ENCODE results near the gene CCDC86. TPM values are rescaled to one million over a fixed set of nuclear protein-coding genes. Genes with fewer than 3 reads are reported as not detected.

The CCDC86 gene
- total and polyA plus RNA-seq, 9 of the 15 experiments (the other 6 are each of a cell fraction or from before 2014, with no cell fraction given): 4.6 to 102 (median 25.2) TPM

- TF ChIP-seq ZNF407 (IDR thresholded peaks at IDR 0.05; ENCODE audit: low read depth): no peak
- TF ChIP-seq STAG1 (CRISPR knock-in tag; IDR thresholded peaks at IDR 0.05; ENCODE audit: borderline replicate concordance): peak; percentile 72
- TF ChIP-seq KLF16 (IDR thresholded peaks at IDR 0.05): no peak
- no peak for TF ChIP-seq RBM34 (IDR thresholded peaks at IDR 0.05; ENCODE audit: borderline replicate concordance, insufficient read depth, low read length)
- TF ChIP-seq CC2D1A (IDR thresholded peaks at IDR 0.05): peak; percentile 77
- no peak for TF ChIP-seq ZNF384 (IDR thresholded peaks at IDR 0.05; ENCODE audit: low read depth, low read length)
- no peak for TF ChIP-seq IRF2 (CRISPR knock-in tag; IDR thresholded peaks at IDR 0.05)
- TF ChIP-seq NFIC (IDR thresholded peaks at IDR 0.05): 0 out of 2 replicates have a peak, but pooled peaks have one; percentile 4
- TF ChIP-seq MAX (CRISPR knock-in tag; IDR thresholded peaks at IDR 0.05): no peak
- TF ChIP-seq ZNF398 (CRISPR knock-in tag; IDR thresholded peaks at IDR 0.05): no peak
- no peak for TF ChIP-seq PHF8 (IDR thresholded peaks at IDR 0.05; ENCODE audit: borderline replicate concordance, low read length)
- no peak for TF ChIP-seq BDP1 (IDR thresholded peaks at IDR 0.05; ENCODE audit: insufficient read depth, insufficient read length)
- TF ChIP-seq, protein P1, sequence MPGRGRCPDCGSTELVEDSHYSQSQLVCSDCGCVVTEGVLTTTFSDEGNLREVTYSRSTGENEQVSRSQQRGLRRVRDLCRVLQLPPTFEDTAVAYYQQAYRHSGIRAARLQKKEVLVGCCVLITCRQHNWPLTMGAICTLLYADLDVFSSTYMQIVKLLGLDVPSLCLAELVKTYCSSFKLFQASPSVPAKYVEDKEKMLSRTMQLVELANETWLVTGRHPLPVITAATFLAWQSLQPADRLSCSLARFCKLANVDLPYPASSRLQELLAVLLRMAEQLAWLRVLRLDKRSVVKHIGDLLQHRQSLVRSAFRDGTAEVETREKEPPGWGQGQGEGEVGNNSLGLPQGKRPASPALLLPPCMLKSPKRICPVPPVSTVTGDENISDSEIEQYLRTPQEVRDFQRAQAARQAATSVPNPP (IDR thresholded peaks at IDR 0.05; ENCODE audit: borderline replicate concordance, insufficient read depth, insufficient read length): no peak
- TF ChIP-seq, protein P2, sequence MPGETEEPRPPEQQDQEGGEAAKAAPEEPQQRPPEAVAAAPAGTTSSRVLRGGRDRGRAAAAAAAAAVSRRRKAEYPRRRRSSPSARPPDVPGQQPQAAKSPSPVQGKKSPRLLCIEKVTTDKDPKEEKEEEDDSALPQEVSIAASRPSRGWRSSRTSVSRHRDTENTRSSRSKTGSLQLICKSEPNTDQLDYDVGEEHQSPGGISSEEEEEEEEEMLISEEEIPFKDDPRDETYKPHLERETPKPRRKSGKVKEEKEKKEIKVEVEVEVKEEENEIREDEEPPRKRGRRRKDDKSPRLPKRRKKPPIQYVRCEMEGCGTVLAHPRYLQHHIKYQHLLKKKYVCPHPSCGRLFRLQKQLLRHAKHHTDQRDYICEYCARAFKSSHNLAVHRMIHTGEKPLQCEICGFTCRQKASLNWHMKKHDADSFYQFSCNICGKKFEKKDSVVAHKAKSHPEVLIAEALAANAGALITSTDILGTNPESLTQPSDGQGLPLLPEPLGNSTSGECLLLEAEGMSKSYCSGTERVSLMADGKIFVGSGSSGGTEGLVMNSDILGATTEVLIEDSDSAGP (CRISPR knock-in tag; IDR thresholded peaks at IDR 0.05): no peak
- TF ChIP-seq NELFE (IDR thresholded peaks at IDR 0.05; ENCODE audit: insufficient read depth, insufficient read length): no peak
- TF ChIP-seq CHD2 (IDR thresholded peaks at IDR 0.05; ENCODE audit: low read depth, low read length): no peak
- TF ChIP-seq XRCC4 (IDR thresholded peaks at IDR 0.05; ENCODE audit: extremely low read depth, insufficient read depth, insufficient read length): no peak
Observed at GRCh38 chr11:60887556-60887955, 45.6 kb downstream of the CCDC86 start (continued).
